ENCODE data around the gene EIF2AK3. TPM values are rescaled to one million over a fixed set of nuclear protein-coding genes. Genes with fewer than 3 reads are reported as not detected.

EIF2AK3 gene
- total RNA-seq, result 23.4 TPM
- long read RNA-seq, full-length matches to known transcripts, result 19 of 29 reads
- long read RNA-seq, partial matches to known transcripts, result 6 of 29 reads
- long read RNA-seq, other reads (novel, unspliced or antisense), result 4 of 29 reads

GRCh38 chr2:88627055-88627855, at the start of gene EIF2AK3:
EIF2AK3 (minus strand) TSS chr2:88627464; CDS start chr2:88627274, 190 bp downstream.
- Histone ChIP-seq H3K4me1 (peaks cover 34% of the 10 kb centered on the region), H3K36me3 (no peaks in the 10 kb centered on the region), H3K9me3 (no peaks in the 10 kb centered on the region), H3K27me3 (no peaks in the 10 kb centered on the region), H3K4me3 (peak within 1 kb of the TSS; percentile 95), H3K27ac (peak within 1 kb of the TSS; percentile 100)
- ATAC-seq (peak; percentile 94), DNase-seq (peak; percentile 99)
- TF ChIP-seq, protein P1, sequence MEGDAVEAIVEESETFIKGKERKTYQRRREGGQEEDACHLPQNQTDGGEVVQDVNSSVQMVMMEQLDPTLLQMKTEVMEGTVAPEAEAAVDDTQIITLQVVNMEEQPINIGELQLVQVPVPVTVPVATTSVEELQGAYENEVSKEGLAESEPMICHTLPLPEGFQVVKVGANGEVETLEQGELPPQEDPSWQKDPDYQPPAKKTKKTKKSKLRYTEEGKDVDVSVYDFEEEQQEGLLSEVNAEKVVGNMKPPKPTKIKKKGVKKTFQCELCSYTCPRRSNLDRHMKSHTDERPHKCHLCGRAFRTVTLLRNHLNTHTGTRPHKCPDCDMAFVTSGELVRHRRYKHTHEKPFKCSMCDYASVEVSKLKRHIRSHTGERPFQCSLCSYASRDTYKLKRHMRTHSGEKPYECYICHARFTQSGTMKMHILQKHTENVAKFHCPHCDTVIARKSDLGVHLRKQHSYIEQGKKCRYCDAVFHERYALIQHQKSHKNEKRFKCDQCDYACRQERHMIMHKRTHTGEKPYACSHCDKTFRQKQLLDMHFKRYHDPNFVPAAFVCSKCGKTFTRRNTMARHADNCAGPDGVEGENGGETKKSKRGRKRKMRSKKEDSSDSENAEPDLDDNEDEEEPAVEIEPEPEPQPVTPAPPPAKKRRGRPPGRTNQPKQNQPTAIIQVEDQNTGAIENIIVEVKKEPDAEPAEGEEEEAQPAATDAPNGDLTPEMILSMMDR (IDR thresholded peaks at IDR 0.05), result peak; percentile 17
- intact Hi-C loops (cut with DNase I), result no loop called here

GRCh38 chr2:88673363-88673762, 46.1 kb upstream of the EIF2AK3 start:
- TF ChIP-seq, protein P1 (IDR thresholded peaks at IDR 0.05), result no peak
- Histone ChIP-seq H3K9me3 (no peaks in the 10 kb centered on the region), H3K4me1 (no peaks in the 10 kb centered on the region), H3K27me3 (no peaks in the 10 kb centered on the region), H3K27ac (no peak overlapping the region), H3K36me3 (no peaks in the 10 kb centered on the region), H3K4me3 (no peak overlapping the region)
- intact Hi-C loops (cut with DNase I), result no loop called here
- DNase-seq (no peak), ATAC-seq (no peak)

DNA sequence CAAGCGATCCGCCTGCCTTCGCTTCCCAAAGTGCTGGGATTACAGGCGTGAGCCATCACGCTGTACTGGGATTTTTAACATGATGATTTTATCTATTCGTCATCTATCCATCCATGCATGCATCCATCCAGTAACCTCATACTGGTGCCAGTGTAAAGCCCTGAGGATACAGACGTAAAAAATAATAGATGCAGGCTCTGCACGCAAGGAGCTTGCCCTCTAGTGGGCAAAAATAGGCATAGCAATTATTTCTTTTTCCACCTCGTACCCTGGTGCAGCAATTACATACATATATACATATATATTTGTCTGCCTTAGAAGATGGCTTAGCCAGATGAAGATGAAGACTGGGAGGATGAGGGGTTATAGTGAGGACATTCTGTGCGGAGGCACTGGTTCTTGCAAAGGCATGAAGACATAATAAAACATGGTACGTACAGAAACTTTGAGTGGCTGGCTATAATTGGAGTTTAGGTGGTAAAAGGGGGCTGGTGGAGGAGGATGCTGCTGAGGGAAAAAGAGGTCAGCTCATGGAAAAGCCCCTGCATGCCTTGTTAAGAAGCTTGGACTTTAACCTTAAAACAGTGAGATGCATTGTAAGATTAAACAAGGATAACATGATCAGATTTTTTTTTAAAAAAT, 44.6 kb upstream of the EIF2AK3 start:
- Histone ChIP-seq H3K27me3 (no peaks in the 10 kb centered on the region), H3K9me3 (no peaks in the 10 kb centered on the region), H3K27ac (no peak overlapping the region), H3K36me3 (no peaks in the 10 kb centered on the region), H3K4me1 (no peaks in the 10 kb centered on the region), H3K4me3 (no peak overlapping the region)
- ATAC-seq (peak; percentile 86), DNase-seq (no peak)
- TF ChIP-seq, protein P1 (IDR thresholded peaks at IDR 0.05), result peak; percentile 89
- intact Hi-C loops (cut with DNase I), result no loop called here

DNA sequence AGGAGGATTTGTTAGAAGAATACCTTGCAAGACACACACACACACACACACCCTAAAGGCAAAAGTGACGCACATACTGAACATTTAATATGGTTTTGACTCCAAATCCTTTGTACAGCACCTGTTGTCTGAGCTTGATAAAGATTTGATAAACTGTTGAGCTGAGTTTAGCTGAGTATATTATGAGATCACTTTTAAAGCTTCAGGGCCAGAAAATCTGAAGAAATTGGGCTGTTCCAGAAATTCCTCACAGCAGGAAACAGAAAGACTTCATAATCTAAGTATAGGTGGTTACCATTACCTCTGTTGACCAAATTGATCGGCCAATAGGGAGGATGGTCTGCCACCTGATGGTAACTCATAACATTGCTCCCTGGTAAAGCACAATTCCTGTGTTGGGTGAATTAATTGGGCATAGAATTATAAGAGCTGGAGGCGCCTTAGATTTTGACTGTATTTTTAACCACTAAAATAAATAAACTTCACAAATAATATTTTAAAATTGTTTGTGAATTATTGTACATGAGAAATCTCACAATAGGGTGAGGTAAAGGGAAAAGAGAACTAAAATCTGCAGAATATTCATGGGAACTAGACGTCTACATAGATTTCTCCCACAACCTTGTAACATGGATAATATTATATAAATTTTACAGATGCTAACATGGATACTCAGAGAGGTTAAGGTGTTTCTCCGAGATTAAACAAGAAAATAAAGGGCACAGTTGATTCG, 42.4 kb upstream of the EIF2AK3 start:
- H3K4me3 ChIP-seq, result no peak overlapping the region
- no peaks in the 10 kb centered on the region for H3K36me3 ChIP-seq
- DNase-seq, result no peak
- ATAC-seq, result peak; percentile 63
- TF ChIP-seq, protein P1 (IDR thresholded peaks at IDR 0.05), result peak; percentile 60
- H3K9me3 ChIP-seq, result no peaks in the 10 kb centered on the region
- no peaks in the 10 kb centered on the region for H3K27me3 ChIP-seq
- no peak overlapping the region for H3K27ac ChIP-seq
- no peaks in the 10 kb centered on the region for H3K4me1 ChIP-seq
- intact Hi-C loops (cut with DNase I), result loop anchor here (5.0 kb wide), 1 partner anchor 77 kb away; no protein-coding TSS in a partner anchor

DNA sequence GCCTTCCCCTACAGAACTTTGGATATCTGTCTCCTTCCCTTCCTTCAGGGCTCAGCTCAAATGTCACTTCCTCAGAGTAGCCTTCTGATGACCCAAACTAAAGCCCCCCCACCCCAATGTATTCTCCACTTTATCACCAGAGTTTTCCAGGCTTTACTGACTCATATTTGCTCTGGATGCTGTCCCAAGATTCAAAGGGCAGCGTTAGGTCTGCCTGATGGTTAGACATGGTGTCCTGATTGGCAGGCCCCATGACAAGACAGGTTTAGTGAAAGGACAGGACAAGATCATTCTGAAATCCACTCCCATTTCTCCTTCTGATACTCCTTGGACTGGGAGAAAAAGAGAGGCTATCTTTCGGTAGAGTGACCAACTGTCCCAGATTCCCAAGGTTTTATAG, 41.6 kb upstream of the EIF2AK3 start:
- no peaks in the 10 kb centered on the region for H3K27me3 ChIP-seq
- no peaks in the 10 kb centered on the region for H3K36me3 ChIP-seq
- intact Hi-C loops (cut with DNase I), result loop anchor here (5.0 kb wide), 1 partner anchor 77 kb away; no protein-coding TSS in a partner anchor
- no peaks in the 10 kb centered on the region for H3K9me3 ChIP-seq
- ATAC-seq (no peak), DNase-seq (no peak)
- H3K4me1 ChIP-seq, result no peaks in the 10 kb centered on the region
- no peak overlapping the region for H3K27ac ChIP-seq
- H3K4me3 ChIP-seq, result no peak overlapping the region
- TF ChIP-seq, protein P1 (IDR thresholded peaks at IDR 0.05), result no peak

Data from upper lobe of right lung (tissue), 1 donor.